CD14-positive monocyte (primary cell): ENCODE data around the gene RP2. TPM values are rescaled to one million over a fixed set of nuclear protein-coding genes. Genes with fewer than 3 reads are reported as not detected.
A peak's percentile ranks its signal among the peaks of the same experiment; 100 is the strongest.

Experiments used
- DNase-seq, 3 donors: peaks; one replicate each; pipeline ENCODE4 v3.0.0-alpha.2; 2011 to 2022
- H2AFZ ChIP-seq: 2 replicates; pipeline ENCODE4 v1.6.0; 2012; ENCODE audit warnings: mild to moderate bottlenecking, low read depth, low read length, inconsistent platforms; ENCODE audit not compliant: insufficient read depth, poor library complexity, severe bottlenecking
- H3K27ac ChIP-seq, 2 donors: 1 replicate in 1 of 2; 2 replicates in 1 of 2; pipeline ENCODE4 v1.5.1; 2012 to 2013; ENCODE audit warnings: low read length in 2 of 2, control low read depth in 1 of 2, inconsistent platforms in 1 of 2, low read depth in 1 of 2, mild to moderate bottlenecking in 1 of 2
- H3K27me3 ChIP-seq, 2 donors: one replicate each; pipeline versions ENCODE4 v1.6.0 to v1.6.1; 2011 to 2013; ENCODE audit warnings: low read length in 2 of 2; ENCODE audit not compliant: control insufficient read depth in 2 of 2, insufficient read depth in 2 of 2
- H3K36me3 ChIP-seq, 2 donors: replicated peaks in 1 of 2; 1 replicate in 1 of 2; 2 replicates in 1 of 2; pipeline versions ENCODE4 v1.5.1 to v1.6.1; 2012 to 2013; ENCODE audit warnings: low read length in 2 of 2, control low read depth in 1 of 2, inconsistent platforms in 1 of 2, mild to moderate bottlenecking in 1 of 2; ENCODE audit not compliant: insufficient read depth in 2 of 2, control insufficient read depth in 1 of 2
- H3K4me1 ChIP-seq, 2 donors: 1 replicate in 1 of 2; 2 replicates in 1 of 2; pipeline versions ENCODE4 v1.5.1 to v1.6.1; 2012 to 2013; ENCODE audit warnings: low read length in 2 of 2, control low read depth in 1 of 2, inconsistent platforms in 1 of 2, mild to moderate bottlenecking in 1 of 2, moderate library complexity in 1 of 2; ENCODE audit not compliant: insufficient read depth in 2 of 2, control insufficient read depth in 1 of 2
- H3K4me2 ChIP-seq: replicated peaks from 2 replicates; pipeline ENCODE3; 2012; ENCODE audit warnings: low read length, moderate library complexity, mild to moderate bottlenecking; ENCODE audit not compliant: poor library complexity, severe bottlenecking; ENCODE audit errors: extremely low read depth
- H3K4me3 ChIP-seq, 3 experiments: fragments of 200-600 bp in 1 of 3; sonication (generic) in 1 of 3; replicated peaks in 1 of 3; 1 replicate in 2 of 3; 2 replicates in 1 of 3; pipeline ENCODE4 v1.5.1; 2011 to 2013; ENCODE audit warnings: low read length in 3 of 3, mild to moderate bottlenecking in 3 of 3, control low read depth in 2 of 3, low read depth in 2 of 3, inconsistent platforms in 1 of 3, moderate library complexity in 1 of 3
- H3K79me2 ChIP-seq: 2 replicates; pipeline ENCODE4 v1.6.0; 2012; ENCODE audit warnings: mild to moderate bottlenecking, control low read depth, inconsistent platforms, low read length, moderate library complexity; ENCODE audit not compliant: insufficient read depth
- H3K9ac ChIP-seq: 2 replicates; pipeline ENCODE4 v1.6.0; 2017; ENCODE audit warnings: low read length, mild to moderate bottlenecking; ENCODE audit not compliant: insufficient read depth, poor library complexity, severe bottlenecking
- H3K9me3 ChIP-seq, 2 donors: replicated peaks in 1 of 2; 1 replicate in 1 of 2; 2 replicates in 1 of 2; pipeline versions ENCODE4 v1.5.1 to v1.6.1; 2012 to 2013; ENCODE audit warnings: low read length in 2 of 2, control low read depth in 1 of 2; ENCODE audit not compliant: control insufficient read depth in 1 of 2, insufficient read depth in 1 of 2
- H4K20me1 ChIP-seq: 2 replicates; pipeline ENCODE4 v1.6.0; 2012; ENCODE audit warnings: mild to moderate bottlenecking, low read length, control low read depth, moderate library complexity; ENCODE audit not compliant: insufficient read depth
- H3K27ac Mint-ChIP-seq, 7 donors: one replicate each; pipeline ENCODE4 v1.8.0; 2020; ENCODE audit warnings: mild to moderate bottlenecking in 7 of 7, mixed read lengths in 7 of 7, moderate library complexity in 6 of 7, inconsistent platforms in 2 of 7
- H3K27me3 Mint-ChIP-seq, 3 donors: one replicate each; pipeline ENCODE4 v1.8.0; 2021 to 2022; ENCODE audit warnings: low read depth in 3 of 3, mild to moderate bottlenecking in 3 of 3, mixed read lengths in 3 of 3, moderate library complexity in 3 of 3, inconsistent platforms in 1 of 3
- H3K36me3 Mint-ChIP-seq, 2 donors: one replicate each; pipeline ENCODE4 v1.8.0; 2020; ENCODE audit warnings: mixed read lengths in 2 of 2, inconsistent platforms in 1 of 2, mild to moderate bottlenecking in 1 of 2
- H3K4me1 Mint-ChIP-seq: one replicate; pipeline ENCODE4 v1.8.0; 2020; ENCODE audit warnings: mild to moderate bottlenecking, mixed read lengths
- H3K4me3 Mint-ChIP-seq, 2 donors: one replicate each; pipeline ENCODE4 v1.8.0; 2020; ENCODE audit warnings: mild to moderate bottlenecking in 2 of 2, mixed read lengths in 2 of 2, moderate library complexity in 1 of 2
- H3K9me3 Mint-ChIP-seq, 7 donors: one replicate each; pipeline ENCODE4 v1.8.0; 2020 to 2022; ENCODE audit warnings: mixed read lengths in 7 of 7, mild to moderate bottlenecking in 6 of 7, moderate library complexity in 6 of 7, inconsistent platforms in 2 of 7
- CTCF ChIP-seq: fragments of 200-600 bp; IDR thresholded peaks from one replicate; pipeline ENCODE4 v1.8.0; 2022; ENCODE audit warnings: antibody characterized with exemption, mild to moderate bottlenecking
- WGBS: methylation state at CpG from one replicate; pipeline ENCODE4 v1.1.5; 2013; ENCODE audit warnings: missing lambda C conversion rate; ENCODE audit not compliant: insufficient coverage; 5-methylcytosine and 5-hydroxymethylcytosine counted together
- intact Hi-C, 2 donors: fragments of 100-400 bp; cut with micrococcal nuclease; formaldehyde crosslinking; loops; one replicate each; pipeline versions ENCODE4 v1.15.0 to v1.15.1; 2023
- polyA plus RNA-seq, 3 donors: library from polyadenylated mRNA; depleted of rRNA in 1 of 3; unstranded in 2 of 3; stranded (reverse) in 1 of 3; fragments of 300-500 nt in 2 of 3; fragments of >200 nt in 1 of 3; fragmentation: Illumina TruSeq in 2 of 3; gene quantifications; 1 replicate in 2 of 3; 2 replicates in 1 of 3; pipeline ENCODE4 v1.2.3, GENCODE V29; 2012 to 2021

The RP2 gene
- polyA plus RNA-seq, 3 donors, result 17.2 to 60.3 (median 55.7) TPM

GRCh38 chrX:46803140-46803539 lies 33.7 kb upstream of the RP2 start:
- Histone ChIP-seq H3K27ac (no peak overlapping the region), H3K79me2 (no peaks in the 10 kb centered on the region), H3K9me3 (no peaks in the 10 kb centered on the region), H3K36me3 (no peaks in the 10 kb centered on the region), H4K20me1 (no peaks in the 10 kb centered on the region), H3K4me2 (no peak overlapping the region), H3K27me3 (no peaks in the 10 kb centered on the region), H3K9ac (no peak overlapping the region), H3K4me3 (no peak overlapping the region), H2AFZ (no peak overlapping the region), H3K4me1 (no peaks in the 10 kb centered on the region)
- WGBS, result no CpG with 5 or more reads among the region's 3 CpGs
- Mint-ChIP-seq H3K4me1 (peaks cover 2% of the 10 kb centered on the region), H3K27ac (no peak overlapping the region), H3K9me3 (no peaks in the 10 kb centered on the region), H3K4me3 (no peak overlapping the region), H3K36me3 (no peaks in the 10 kb centered on the region), H3K27me3 (peaks cover 0 to 7% (median 2%) of the 10 kb centered on the region in 3 donors)
- no peak for DNase-seq
- intact Hi-C loops, result no loop called here
- no peak for TF ChIP-seq CTCF

- H3K4me1 Mint-ChIP-seq, result peaks cover 2% of the 10 kb centered on the region
- Histone ChIP-seq H3K27me3 (no peaks in the 10 kb centered on the region), H3K4me3 (no peak overlapping the region), H3K4me1 (no peaks in the 10 kb centered on the region), H3K4me2 (no peak overlapping the region), H3K9me3 (peaks cover 0 to 2% of the 10 kb centered on the region in 2 donors), H3K9ac (no peak overlapping the region), H3K36me3 (no peaks in the 10 kb centered on the region), H2AFZ (no peak overlapping the region), H3K27ac (no peak overlapping the region), H3K79me2 (no peaks in the 10 kb centered on the region), H4K20me1 (no peaks in the 10 kb centered on the region)
- no peaks in the 10 kb centered on the region for H3K36me3 Mint-ChIP-seq
- H3K4me3 Mint-ChIP-seq, result no peak overlapping the region
- WGBS, result no CpG with 5 or more reads among the region's 2 CpGs
- intact Hi-C loops, result no loop called here
- no peak for TF ChIP-seq CTCF
- peak overlapping the region in 1 of 7 donors; percentile 15 for H3K27ac Mint-ChIP-seq
- peaks cover 0 to 4% (median 3%) of the 10 kb centered on the region in 7 donors for H3K9me3 Mint-ChIP-seq
- DNase-seq, result no peak
- peaks cover 0 to 6% (median 6%) of the 10 kb centered on the region in 3 donors for H3K27me3 Mint-ChIP-seq
Measured at GRCh38 chrX:46805270-46805669, 31.6 kb upstream of the RP2 start.
